NK-92 treated with Interleukin-12 subunit alpha and Interleukin-12 subunit beta, amount 100 ng/mL, for 24 hours (cell line): ENCODE measurements around the gene CDC42BPA.

Source experiments
- DNase-seq: peaks from one replicate; lab custom pipeline; 2025; lab: John Stamatoyannopoulos, UW

Gene CDC42BPA

GRCh38 chr1:227333423-227333822 lies 15.1 kb upstream of the CDC42BPA start:
- DNase-seq = no peak

DNA sequence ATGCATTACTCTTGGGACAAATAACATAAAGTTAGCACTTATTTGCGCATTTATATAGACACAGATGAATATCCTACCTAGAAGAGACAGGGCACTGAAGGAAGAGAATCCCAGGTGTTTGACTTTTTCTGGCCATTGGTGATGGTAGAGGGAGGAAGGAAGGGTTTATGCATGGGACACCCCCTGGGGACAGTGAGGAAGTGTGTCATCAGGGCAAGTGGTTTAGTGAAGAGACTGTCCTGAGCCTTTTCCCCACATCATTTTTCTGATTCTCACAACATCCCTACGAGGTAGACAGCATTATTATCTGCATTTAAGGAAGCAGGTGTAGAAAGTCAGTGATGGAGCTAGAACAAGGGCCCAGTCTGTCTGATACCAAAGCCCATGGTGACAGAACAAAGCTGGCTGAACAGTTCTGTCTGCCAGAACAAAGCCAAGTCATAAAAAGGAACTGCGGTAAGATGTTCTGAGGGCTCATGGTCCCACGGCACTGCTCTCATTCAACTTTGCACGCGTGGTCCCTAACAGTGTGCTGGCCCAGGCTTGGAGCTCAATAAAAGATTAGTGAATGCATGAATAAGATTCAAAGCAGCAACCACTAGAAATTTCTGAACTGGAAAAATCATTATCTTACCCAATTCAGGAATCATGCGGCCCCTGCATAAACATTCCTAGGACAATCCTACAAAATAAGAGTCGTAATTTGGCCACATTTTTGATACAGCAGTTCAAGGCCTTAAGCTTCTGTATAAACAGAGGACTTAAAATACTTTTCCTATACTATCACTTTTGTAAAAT lies 12.2 kb upstream of the CDC42BPA start:
- no peak for DNase-seq

DNA sequence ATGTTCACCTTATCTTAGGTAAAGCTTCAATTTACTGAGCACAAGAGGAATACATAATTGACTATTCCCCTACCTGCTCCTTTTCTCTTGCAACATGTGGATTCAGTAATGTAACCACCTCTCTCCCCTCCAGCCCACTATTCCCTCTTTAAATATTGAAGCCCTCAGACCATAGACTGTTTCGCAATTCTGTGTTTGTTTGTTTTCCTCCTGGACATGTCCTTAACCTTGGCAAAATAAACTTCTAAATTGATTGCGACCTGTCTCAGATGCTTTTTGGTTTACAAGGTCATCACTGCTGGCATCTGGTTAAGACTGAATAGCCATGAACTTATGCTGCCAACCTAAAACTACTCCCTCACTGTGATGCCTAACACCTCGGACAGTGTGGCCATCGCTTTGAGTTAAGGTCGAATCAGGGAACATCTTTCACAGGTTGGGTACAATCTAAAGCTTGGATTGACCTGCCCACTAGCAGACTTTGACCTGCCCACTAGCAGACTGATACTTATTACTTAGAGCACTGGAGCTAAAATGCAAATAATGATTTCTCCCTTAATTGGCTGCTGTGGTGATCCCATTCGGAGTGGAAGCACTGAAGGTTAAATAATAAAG lies 10.2 kb upstream of the CDC42BPA start:
- no peak for DNase-seq

DNA sequence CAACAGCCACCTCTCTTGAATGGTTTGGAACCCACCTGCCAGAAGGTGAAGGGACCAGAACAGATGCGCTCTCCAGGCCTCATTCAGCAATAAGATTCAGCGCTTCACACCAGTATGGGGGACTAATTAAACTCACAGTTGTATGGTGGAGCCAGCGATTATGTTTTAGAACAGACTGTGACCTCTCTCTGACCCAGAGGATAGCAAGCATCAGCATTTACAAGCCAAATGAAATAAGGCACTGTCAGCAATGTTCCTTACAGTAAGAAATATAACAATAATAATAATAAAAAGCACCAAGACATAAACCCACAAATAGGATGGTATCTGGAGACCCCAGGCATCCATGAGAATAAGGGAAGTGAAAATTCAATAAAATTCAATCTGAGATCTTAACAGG lies 6.9 kb upstream of the CDC42BPA start:
- DNase-seq = no peak

DNA sequence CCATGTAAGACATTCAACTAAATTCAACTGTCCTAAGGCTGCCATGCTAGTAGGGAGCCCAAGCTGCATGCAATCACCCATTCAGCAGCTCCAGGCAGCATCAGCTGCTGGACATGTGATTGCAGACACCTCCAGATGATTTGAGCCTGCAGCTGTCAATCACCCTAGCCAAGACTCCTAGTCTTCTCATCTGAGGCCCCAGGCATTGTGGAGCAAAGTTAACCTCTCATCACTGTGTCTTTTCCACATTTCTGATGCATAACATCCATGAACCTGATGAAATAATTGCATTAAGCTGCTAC lies 5.6 kb upstream of the CDC42BPA start:
- DNase-seq = no peak

- no peak for DNase-seq
Observed at GRCh38 chr1:227323171-227323966, 5.1 kb upstream of the CDC42BPA start.

DNA sequence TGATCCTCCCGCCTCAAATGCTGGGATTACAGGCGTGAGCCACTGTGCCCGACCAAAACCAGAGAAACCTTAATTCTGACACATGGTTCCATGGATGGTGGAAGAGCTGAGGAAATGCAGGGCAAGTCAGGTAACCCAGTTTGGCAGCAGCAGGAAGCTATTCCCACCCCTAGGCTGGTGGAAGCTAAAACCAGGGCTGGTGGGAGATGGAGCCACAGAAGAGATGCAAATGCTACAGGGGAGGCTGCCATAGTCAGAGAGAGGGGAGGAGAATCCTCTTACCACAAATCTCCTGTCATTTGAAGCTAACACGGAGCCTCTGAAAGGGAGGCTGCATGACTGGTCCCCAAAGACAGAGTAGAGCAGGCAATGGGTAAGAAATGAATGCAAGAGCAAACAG lies 4.1 kb upstream of the CDC42BPA start:
- no peak for DNase-seq

- DNase-seq = no peak
Observed at GRCh38 chr1:227321035-227321434, 2.7 kb upstream of the CDC42BPA start.

DNA sequence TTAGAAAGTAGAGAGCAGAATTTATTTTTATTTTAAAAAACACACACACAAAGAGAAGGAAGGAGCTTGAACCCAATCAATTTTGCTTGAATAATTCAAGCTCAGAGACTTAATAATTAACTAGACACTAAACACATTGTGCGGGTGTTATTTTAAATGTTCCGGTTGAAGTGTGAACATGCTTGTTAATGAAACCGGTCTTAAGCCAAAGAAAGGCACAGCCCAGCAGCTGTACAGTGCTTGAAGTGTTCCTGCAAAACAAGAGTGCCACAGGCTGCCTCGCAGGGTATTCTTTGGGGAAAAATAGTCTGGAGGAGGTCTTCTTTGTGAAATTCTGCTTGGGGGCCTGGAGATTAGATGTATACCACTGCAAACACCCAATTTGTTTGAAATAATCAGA lies 2.2 kb upstream of the CDC42BPA start:
- DNase-seq = no peak

GRCh38 chr1:227318853-227319607 lies 738 bp upstream of the CDC42BPA start:
- DNase-seq = no peak

GRCh38 chr1:227317523-227318015 lies 723 bp downstream of the CDC42BPA start:
- no peak for DNase-seq

DNA sequence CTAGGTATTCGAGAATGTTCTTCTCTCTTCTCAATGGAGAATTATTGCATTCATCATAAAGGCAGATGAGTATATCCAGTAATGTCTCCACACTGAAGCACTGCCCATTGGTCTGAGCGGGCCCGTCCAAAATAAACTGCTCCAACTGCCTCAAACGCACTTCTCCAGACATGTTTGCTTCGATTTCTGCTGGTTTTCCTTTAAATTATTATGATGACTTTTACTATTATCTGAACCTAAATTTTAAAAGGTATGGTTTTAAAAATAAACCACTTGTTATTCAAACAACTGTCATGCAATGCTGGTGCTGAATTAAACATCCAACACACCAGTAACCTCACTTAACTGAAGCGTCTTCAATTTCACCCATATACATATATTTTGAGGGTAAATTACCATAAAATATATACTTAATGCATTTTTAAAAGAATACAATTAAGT lies 1.3 kb downstream of the CDC42BPA start:
- no peak for DNase-seq

DNA sequence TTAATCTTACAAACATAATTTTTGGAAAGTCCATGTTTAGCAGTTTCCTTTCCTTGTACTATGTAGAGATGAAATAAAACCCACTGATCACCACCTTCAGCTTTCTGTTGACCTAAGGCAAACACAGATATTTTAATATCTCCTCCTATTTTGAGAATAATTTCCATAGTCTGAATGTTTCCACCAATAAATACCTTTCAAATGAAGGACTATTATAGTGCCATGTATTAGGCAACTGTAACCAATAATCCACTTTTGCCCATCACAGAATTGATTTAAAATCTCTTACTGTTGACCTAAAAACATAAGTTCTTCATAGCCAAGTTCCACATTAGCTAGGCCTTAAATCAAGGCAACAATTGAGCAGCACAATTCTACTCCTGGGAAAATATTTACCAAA lies 1.8 kb downstream of the CDC42BPA start:
- no peak for DNase-seq

- DNase-seq = no peak
Observed at GRCh38 chr1:227315629-227316346, 2.5 kb downstream of the CDC42BPA start.

DNA sequence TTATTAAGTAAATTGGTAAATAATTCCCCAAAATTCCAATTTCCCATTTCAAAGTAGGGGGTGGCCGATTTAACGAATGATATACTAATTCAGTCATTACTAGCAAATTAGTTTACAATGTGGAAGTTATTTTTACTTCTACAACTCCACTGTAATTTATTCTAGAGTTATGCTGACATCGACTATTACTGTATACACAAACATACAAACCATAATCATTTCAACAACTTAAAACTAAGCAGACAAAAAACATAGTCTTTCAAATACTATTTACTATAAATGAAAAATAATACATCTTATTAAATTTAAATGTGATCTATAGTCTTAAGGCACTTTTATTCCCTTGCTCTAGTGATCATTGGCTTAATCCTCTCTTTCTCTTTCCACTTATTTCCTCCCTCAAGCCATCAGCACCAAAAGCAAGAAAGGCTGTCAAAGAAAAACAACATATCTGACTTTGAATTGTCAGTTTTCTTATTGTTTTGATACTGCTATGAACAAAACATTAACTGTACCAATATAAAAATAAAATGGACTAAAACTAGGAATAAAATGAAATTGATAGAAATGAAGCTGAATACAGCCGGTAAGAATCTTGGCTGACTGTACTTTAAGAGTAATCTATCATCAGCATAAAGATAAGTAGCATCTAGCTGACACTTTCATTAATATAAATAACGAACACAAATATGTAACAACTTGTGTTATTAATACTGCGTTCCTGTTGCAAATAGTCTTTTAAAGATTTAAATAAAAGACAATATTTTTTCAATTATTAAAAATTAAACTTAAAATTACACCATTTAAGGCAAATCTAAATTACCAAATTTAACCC lies 4.1 kb downstream of the CDC42BPA start:
- DNase-seq = no peak

DNA sequence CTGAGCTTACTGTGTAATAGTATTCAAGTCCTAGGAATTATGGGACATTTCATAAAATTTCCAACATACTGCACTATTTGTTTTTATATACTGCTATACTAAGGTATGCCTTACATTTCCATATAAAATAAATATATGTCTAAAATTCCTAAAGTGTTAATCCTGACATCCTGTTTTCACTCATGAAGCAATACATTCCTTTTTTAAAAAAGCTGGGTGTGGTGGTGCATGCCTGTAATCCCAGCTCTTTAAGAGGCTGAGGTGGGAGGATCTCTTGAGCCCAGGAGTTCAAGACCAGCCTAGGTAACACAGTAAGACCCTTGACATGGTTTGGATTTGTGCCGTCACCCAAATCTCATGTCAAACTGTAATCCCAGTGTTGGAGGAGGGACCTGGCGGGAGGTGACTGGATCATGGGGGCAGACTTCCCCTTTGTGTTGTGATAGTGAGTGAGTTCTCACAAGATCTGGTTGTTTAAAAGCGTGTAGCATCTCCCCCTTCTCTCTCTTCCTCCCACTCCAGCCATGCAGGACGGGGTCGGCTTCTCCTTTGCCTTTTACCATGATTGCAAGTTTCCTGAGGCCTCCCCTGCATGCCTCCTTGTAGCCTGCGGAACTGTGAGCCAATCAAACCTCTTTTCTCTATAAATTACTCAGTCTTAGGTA lies 5.8 kb downstream of the CDC42BPA start:
- DNase-seq = no peak

DNA sequence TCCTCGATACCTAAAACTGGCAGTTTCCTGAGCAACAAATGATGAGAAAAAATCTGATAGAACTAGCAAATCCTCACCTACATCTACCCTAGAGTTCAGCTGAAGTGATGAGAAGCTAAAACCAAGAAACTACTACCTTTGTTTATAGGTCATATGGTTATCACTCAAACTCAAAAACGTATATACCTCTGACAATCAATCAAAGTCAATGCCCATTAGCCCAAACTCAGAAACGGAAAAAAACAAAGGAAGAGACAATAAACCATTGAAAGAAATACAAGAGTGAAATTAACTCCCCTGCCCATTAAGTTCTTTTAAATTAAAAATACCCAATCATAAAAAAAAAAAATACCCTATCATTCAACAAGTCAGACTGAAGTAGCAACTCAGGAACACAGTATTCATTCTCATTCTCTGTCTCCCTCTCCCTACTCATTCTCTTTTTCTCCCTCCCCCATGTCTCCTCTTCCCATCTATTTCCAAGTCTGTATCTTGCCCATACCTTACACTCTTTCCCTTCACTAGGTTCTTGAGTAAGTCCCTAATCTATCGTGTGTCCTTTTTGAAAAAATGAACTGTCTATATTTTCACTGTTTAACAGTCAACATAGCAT lies 6.8 kb downstream of the CDC42BPA start:
- no peak for DNase-seq

- no peak for DNase-seq
Observed at GRCh38 chr1:227308367-227309336, 9.6 kb downstream of the CDC42BPA start.
